ENCODE measurements around the gene SLC6A15.
A peak's percentile ranks its signal among the peaks of the same experiment; 100 is the strongest.

The SLC6A15 gene

GRCh38 chr12:84840356-84840755 lies 72.2 kb downstream of the SLC6A15 start:
- Histone ChIP-seq H2AFZ (ENCODE audit: low read depth, low read length, severe bottlenecking) (no peak overlapping the region), H3K4me3 (ENCODE audit: insufficient read depth, low read length, poor library complexity, severe bottlenecking) (no peak overlapping the region)

DNA sequence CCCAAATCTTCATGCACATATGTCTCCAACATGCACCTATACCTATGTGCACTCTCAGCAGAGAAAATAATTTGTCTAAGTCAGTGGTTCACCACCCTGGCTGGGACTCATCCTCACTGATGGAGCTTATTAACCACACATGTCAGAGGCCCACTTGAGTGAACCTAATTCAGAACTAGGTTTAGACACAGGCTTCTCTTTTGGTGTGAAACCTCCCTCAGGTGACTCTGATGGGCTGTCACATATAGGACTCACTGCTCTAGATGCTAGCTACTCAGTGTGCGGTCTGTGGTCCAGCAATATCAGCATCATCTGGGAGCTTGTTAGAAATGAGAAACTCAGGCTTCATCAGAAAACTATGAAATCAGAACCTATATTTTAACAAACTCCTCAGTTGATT lies 85.7 kb downstream of the SLC6A15 start:
- Histone ChIP-seq H2AFZ (ENCODE audit: low read depth, low read length, severe bottlenecking) (no peak overlapping the region), H3K27me3 (ENCODE audit: low read length) (no peaks in the 10 kb centered on the region), H3F3A (ENCODE audit: insufficient read depth) (peaks cover 53% of the 10 kb centered on the region), H3K9me2 (replicated peaks; ENCODE audit: insufficient read depth, low read length) (no peaks in the 10 kb centered on the region), H4K20me1 (ENCODE audit: low read depth, low read length) (no peaks in the 10 kb centered on the region), H3K9ac (ENCODE audit: low read length) (peak overlapping the region; percentile 42), H3K4me3 (ENCODE audit: insufficient read depth, low read length, poor library complexity, severe bottlenecking) (no peak overlapping the region), H3K4me2 (ENCODE audit: low read depth, low read length, poor library complexity, severe bottlenecking) (peak overlapping the region; percentile 95), H3K27ac (ENCODE audit: low read depth, low read length) (peak overlapping the region; percentile 100), H3K9me3 (ENCODE audit: insufficient read depth, low read length) (no peaks in the 10 kb centered on the region), H3K36me3 (ENCODE audit: low read length) (no peaks in the 10 kb centered on the region; the same call in 1 of the 2 replicates), H3K79me2 (ENCODE audit: insufficient read depth, low read length) (no peaks in the 10 kb centered on the region)
- no peak for TF ChIP-seq CTCF (IDR thresholded peaks at IDR 0.05; ENCODE audit: insufficient read depth, low read length, poor library complexity, severe bottlenecking)
- TF ChIP-seq EZH2phosphoT487 (conservative IDR thresholded peaks at IDR 0.05; ENCODE audit: low read length) = no peak

More at GRCh38 chr12:84840356-84840755, 72.2 kb downstream of the SLC6A15 start:
- Histone ChIP-seq H3K9me2 (replicated peaks; ENCODE audit: insufficient read depth, low read length) (no peaks in the 10 kb centered on the region), H3K27me3 (ENCODE audit: low read length) (no peaks in the 10 kb centered on the region), H3K79me2 (ENCODE audit: insufficient read depth, low read length) (no peaks in the 10 kb centered on the region), H3K27ac (ENCODE audit: low read depth, low read length) (no peak overlapping the region), H3K9me3 (ENCODE audit: insufficient read depth, low read length) (no peaks in the 10 kb centered on the region), H3K9ac (ENCODE audit: low read length) (no peak overlapping the region), H4K20me1 (ENCODE audit: low read depth, low read length) (no peaks in the 10 kb centered on the region), H3K4me2 (ENCODE audit: low read depth, low read length, poor library complexity, severe bottlenecking) (no peak overlapping the region), H3K36me3 (ENCODE audit: low read length) (no peaks in the 10 kb centered on the region), H3F3A (ENCODE audit: insufficient read depth) (no peaks in the 10 kb centered on the region)
- no peak for TF ChIP-seq EZH2phosphoT487 (conservative IDR thresholded peaks at IDR 0.05; ENCODE audit: low read length)
- no peak for TF ChIP-seq CTCF (IDR thresholded peaks at IDR 0.05; ENCODE audit: insufficient read depth, low read length, poor library complexity, severe bottlenecking)

DNA sequence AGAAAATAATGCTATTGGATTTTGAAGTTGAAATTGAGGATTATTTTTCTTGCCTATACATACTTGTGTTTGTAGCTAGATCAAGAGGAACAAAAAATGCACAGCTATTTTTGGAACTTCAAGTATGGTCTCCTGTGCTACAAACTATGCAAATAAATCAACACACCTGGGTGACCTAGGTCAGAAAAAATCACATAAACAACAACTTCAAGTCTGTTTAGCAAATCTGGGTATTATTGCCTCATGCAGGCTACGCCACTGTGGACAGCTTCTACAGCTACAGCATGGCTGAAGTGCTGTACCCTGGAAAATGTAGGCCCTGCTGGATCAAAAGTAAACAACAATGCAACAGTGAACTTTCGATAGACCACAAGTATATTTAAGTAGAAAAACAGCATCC lies 87.5 kb downstream of the SLC6A15 start:
- H2AFZ ChIP-seq (ENCODE audit: low read depth, low read length, severe bottlenecking) = peak overlapping the region; percentile 39
- peak overlapping the region; percentile 100 for H3K27ac ChIP-seq (ENCODE audit: low read depth, low read length)
- H3K27me3 ChIP-seq (ENCODE audit: low read length) = no peaks in the 10 kb centered on the region
- H3K9ac ChIP-seq (ENCODE audit: low read length) = peak overlapping the region; percentile 55
- H3K79me2 ChIP-seq (ENCODE audit: insufficient read depth, low read length) = no peaks in the 10 kb centered on the region
- H3K4me2 ChIP-seq (ENCODE audit: low read depth, low read length, poor library complexity, severe bottlenecking) = peak overlapping the region; percentile 95
- H3K36me3 ChIP-seq (ENCODE audit: low read length) = no peaks in the 10 kb centered on the region
- H3K4me3 ChIP-seq (ENCODE audit: insufficient read depth, low read length, poor library complexity, severe bottlenecking) = peak overlapping the region; percentile 33
- H4K20me1 ChIP-seq (ENCODE audit: low read depth, low read length) = no peaks in the 10 kb centered on the region
- H3F3A ChIP-seq (ENCODE audit: insufficient read depth) = peaks cover 59% of the 10 kb centered on the region
- TF ChIP-seq CTCF (IDR thresholded peaks at IDR 0.05; ENCODE audit: insufficient read depth, low read length, poor library complexity, severe bottlenecking) (no peak), EZH2phosphoT487 (conservative IDR thresholded peaks at IDR 0.05; ENCODE audit: low read length) (no peak)
- no peaks in the 10 kb centered on the region for H3K9me3 ChIP-seq (ENCODE audit: insufficient read depth, low read length)
- no peaks in the 10 kb centered on the region for H3K9me2 ChIP-seq (replicated peaks; ENCODE audit: insufficient read depth, low read length)

Measured in SU-DHL-6 (cell line).